ENCODE results near the gene ANKRD11.

DNA sequence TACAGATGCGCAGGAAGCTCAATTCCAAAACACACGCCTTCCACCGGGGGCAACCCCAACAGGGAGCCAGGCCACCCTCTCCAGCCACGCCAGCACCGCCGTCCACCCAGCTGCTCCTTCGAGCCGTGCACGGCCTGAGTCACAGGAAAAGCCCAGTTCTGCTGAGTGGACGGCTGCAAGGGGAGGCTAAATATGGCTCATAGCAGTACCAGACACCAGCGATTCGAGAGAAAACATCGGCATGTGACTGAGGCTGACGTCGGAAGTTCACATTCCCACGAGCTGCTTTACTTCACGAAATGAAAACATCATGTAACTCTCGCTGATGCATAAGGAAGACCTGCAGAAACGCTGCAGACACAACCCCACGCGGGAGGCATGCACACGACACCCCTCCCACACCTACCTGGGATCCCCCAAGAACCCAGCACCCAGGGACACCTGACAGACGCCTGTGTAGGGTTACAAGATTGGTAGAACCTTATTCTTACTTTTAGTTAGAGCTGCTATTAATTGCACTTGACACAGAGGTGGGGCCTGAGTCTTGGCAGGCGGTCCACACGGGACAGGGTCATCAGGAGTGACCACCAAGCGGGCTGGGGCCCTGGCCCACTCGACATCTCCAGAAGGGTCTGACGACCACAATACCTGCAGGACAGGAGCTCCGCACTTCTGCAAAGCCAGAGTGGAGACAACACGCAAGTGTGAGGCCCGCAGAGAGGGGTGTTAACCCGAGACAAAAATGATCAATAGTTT, 116.8 kb downstream of the ANKRD11 start:
- TF ChIP-seq, protein P1, sequence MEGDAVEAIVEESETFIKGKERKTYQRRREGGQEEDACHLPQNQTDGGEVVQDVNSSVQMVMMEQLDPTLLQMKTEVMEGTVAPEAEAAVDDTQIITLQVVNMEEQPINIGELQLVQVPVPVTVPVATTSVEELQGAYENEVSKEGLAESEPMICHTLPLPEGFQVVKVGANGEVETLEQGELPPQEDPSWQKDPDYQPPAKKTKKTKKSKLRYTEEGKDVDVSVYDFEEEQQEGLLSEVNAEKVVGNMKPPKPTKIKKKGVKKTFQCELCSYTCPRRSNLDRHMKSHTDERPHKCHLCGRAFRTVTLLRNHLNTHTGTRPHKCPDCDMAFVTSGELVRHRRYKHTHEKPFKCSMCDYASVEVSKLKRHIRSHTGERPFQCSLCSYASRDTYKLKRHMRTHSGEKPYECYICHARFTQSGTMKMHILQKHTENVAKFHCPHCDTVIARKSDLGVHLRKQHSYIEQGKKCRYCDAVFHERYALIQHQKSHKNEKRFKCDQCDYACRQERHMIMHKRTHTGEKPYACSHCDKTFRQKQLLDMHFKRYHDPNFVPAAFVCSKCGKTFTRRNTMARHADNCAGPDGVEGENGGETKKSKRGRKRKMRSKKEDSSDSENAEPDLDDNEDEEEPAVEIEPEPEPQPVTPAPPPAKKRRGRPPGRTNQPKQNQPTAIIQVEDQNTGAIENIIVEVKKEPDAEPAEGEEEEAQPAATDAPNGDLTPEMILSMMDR (IDR thresholded peaks at IDR 0.05): no peak
- TF ChIP-seq, protein P2, sequence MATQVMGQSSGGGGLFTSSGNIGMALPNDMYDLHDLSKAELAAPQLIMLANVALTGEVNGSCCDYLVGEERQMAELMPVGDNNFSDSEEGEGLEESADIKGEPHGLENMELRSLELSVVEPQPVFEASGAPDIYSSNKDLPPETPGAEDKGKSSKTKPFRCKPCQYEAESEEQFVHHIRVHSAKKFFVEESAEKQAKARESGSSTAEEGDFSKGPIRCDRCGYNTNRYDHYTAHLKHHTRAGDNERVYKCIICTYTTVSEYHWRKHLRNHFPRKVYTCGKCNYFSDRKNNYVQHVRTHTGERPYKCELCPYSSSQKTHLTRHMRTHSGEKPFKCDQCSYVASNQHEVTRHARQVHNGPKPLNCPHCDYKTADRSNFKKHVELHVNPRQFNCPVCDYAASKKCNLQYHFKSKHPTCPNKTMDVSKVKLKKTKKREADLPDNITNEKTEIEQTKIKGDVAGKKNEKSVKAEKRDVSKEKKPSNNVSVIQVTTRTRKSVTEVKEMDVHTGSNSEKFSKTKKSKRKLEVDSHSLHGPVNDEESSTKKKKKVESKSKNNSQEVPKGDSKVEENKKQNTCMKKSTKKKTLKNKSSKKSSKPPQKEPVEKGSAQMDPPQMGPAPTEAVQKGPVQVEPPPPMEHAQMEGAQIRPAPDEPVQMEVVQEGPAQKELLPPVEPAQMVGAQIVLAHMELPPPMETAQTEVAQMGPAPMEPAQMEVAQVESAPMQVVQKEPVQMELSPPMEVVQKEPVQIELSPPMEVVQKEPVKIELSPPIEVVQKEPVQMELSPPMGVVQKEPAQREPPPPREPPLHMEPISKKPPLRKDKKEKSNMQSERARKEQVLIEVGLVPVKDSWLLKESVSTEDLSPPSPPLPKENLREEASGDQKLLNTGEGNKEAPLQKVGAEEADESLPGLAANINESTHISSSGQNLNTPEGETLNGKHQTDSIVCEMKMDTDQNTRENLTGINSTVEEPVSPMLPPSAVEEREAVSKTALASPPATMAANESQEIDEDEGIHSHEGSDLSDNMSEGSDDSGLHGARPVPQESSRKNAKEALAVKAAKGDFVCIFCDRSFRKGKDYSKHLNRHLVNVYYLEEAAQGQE (IDR thresholded peaks at IDR 0.05; ENCODE audit: insufficient read depth in 1 of 2, low read depth in 2 of 2, low read length in 1 of 2): no peak
- no peak for TF ChIP-seq POLR2AphosphoS5 (IDR thresholded peaks at IDR 0.05; ENCODE audit: low read depth, low read length)

All from Panc1 (cell line).